Sigmoid colon (tissue), 7 donors: ENCODE results near the gene AKAP8L. TPM values are rescaled to one million over a fixed set of nuclear protein-coding genes. Genes with fewer than 3 reads are reported as not detected.
A peak's percentile ranks its signal among the peaks of the same experiment; 100 is the strongest.

Experiments used
- DNase-seq: peaks from one replicate; pipeline ENCODE4 v3.0.0-alpha.2; 2019
- H3K27ac ChIP-seq, 4 donors: fragments of 200-600 bp; sonication (generic); one replicate each; pipeline ENCODE4 v1.5.1; 2016 to 2019; ENCODE audit warnings: mild to moderate bottlenecking in 1 of 4
- H3K27me3 ChIP-seq, 3 donors: fragments of 200-600 bp; sonication (generic); one replicate each; pipeline ENCODE4 v1.5.1; 2019; ENCODE audit warnings: mild to moderate bottlenecking in 1 of 3
- H3K36me3 ChIP-seq, 4 donors: fragments of 200-600 bp; sonication (generic); one replicate each; pipeline ENCODE4 v1.5.1; 2016 to 2019
- H3K4me1 ChIP-seq, 4 donors: fragments of 200-600 bp; sonication (generic); one replicate each; pipeline ENCODE4 v1.5.1; 2017 to 2019
- H3K4me3 ChIP-seq, 4 donors: fragments of 200-600 bp; sonication (generic); one replicate each; pipeline ENCODE4 v1.5.1; 2017 to 2019; ENCODE audit warnings: mild to moderate bottlenecking in 2 of 4, moderate library complexity in 1 of 4
- H3K9me3 ChIP-seq, 4 donors: fragments of 200-600 bp in 3 of 4; sonication (generic) in 3 of 4; one replicate each; pipeline versions ENCODE4 v1.5.1 to v1.6.1; 2013 to 2019
- CTCF ChIP-seq, 4 experiments: fragments of 450-650 bp in 3 of 4; fragments of 200-600 bp in 1 of 4; IDR thresholded peaks; one replicate each; pipeline ENCODE4 v1.5.1; 2016 to 2019; ENCODE audit warnings: antibody characterized with exemption in 4 of 4, mild to moderate bottlenecking in 3 of 4, moderate library complexity in 2 of 4
- EP300 ChIP-seq, 4 donors: sonication (generic); formaldehyde crosslinking; IDR thresholded peaks; one replicate each; pipeline ENCODE4 v1.6.1; 2017; ENCODE audit warnings: antibody characterized with exemption in 4 of 4
- POLR2A ChIP-seq, 2 donors: fragments of 450-650 bp; IDR thresholded peaks; one replicate each; pipeline ENCODE4 v1.6.1; 2016; ENCODE audit warnings: antibody characterized with exemption in 2 of 2, mild to moderate bottlenecking in 2 of 2, moderate library complexity in 2 of 2
- POLR2AphosphoS5 ChIP-seq, 4 donors: sonication (generic); formaldehyde crosslinking; IDR thresholded peaks; one replicate each; pipeline ENCODE4 v1.6.1; 2017; ENCODE audit warnings: antibody characterized with exemption in 4 of 4
- WGBS, 2 donors: extraction: QIAGEN DNeasy Blood & Tissue Kit; methylation state at CpG; one replicate each; pipeline ENCODE4 v1.1.7; 2013; 5-methylcytosine and 5-hydroxymethylcytosine counted together
- intact Hi-C: fragments of 100-400 bp; cut with DNase I; formaldehyde crosslinking; loops from one replicate; pipeline ENCODE4 v1.15.1; 2023
- polyA plus RNA-seq, 3 donors: library from polyadenylated mRNA; stranded (reverse); fragments of 200-250 nt; gene quantifications; one replicate each; pipeline ENCODE4 v1.2.3, GENCODE V29; 2013
- total RNA-seq, 4 donors: library from RNA; depleted of rRNA; stranded (reverse); fragments of >200 nt; gene quantifications; one replicate each; pipeline ENCODE4 v1.1.0, GENCODE V29; 2016
- donor health status: healthy with polysubstance abuse.
- donor health status: Bipolar disorder and iron deficiency.
- donor health status: healthy.

Gene AKAP8L
- total and polyA plus RNA-seq, 7 donors, result 15.0 to 145 (median 90.5) TPM

GRCh38 chr19:15436012-15436825, 17.4 kb upstream of the AKAP8L start:
- H3K36me3 ChIP-seq, result peaks cover 0 to 8% (median 0%) of the 10 kb centered on the region in 4 donors
- TF ChIP-seq CTCF (IDR thresholded peaks at IDR 0.05), result no peak
- TF ChIP-seq POLR2A (IDR thresholded peaks at IDR 0.05), result no peak
- TF ChIP-seq POLR2AphosphoS5 (IDR thresholded peaks at IDR 0.05), result no peak
- no peak for TF ChIP-seq EP300 (IDR thresholded peaks at IDR 0.05)
- H3K27me3 ChIP-seq, result no peaks in the 10 kb centered on the region
- H3K4me1 ChIP-seq, result peaks cover 0 to 32% (median 28%) of the 10 kb centered on the region in 4 donors
- intact Hi-C loops, result no loop called here
- H3K27ac ChIP-seq, result peak overlapping the region in 2 of 4 donors; percentile 51 to 53
- DNase-seq, result no peak
- no peak overlapping the region for H3K4me3 ChIP-seq
- 86 to 89% methylated on average over 10 of the region's 10 CpGs for WGBS, 2 donors
- no peaks in the 10 kb centered on the region for H3K9me3 ChIP-seq

- H3K36me3 ChIP-seq, result peaks cover 0 to 17% (median 0%) of the 10 kb centered on the region in 4 donors
- intact Hi-C loops, result loop anchor here (2.0 to 5.0 kb wide), 3 partner anchors 15 to 166 kb away; partner anchors contain the start of genes AKAP8 and WIZ
- H3K27ac ChIP-seq, result peak overlapping the region; percentile 84 to 95 (median 88)
- no peak for DNase-seq
- WGBS, 2 donors, result 59 to 67% methylated on average over 8 of the region's 8 CpGs
- TF ChIP-seq EP300 (IDR thresholded peaks at IDR 0.05) (no peak), POLR2A (IDR thresholded peaks at IDR 0.05) (no peak), POLR2AphosphoS5 (IDR thresholded peaks at IDR 0.05) (no peak), CTCF (IDR thresholded peaks at IDR 0.05) (no peak)
- peaks cover 0 to 58% (median 47%) of the 10 kb centered on the region in 4 donors for H3K4me1 ChIP-seq
- H3K4me3 ChIP-seq, result peak overlapping the region; percentile 58 to 99 (median 92)
- H3K27me3 ChIP-seq, result no peaks in the 10 kb centered on the region
- no peaks in the 10 kb centered on the region for H3K9me3 ChIP-seq
Observed at GRCh38 chr19:15433519-15434069, 14.8 kb upstream of the AKAP8L start.

GRCh38 chr19:15432629-15433518, 14.1 kb upstream of the AKAP8L start:
- peaks cover 0 to 52% (median 42%) of the 10 kb centered on the region in 4 donors for H3K4me1 ChIP-seq
- WGBS, 2 donors, result 0 to 1% methylated on average over 75 of the region's 75 CpGs

GRCh38 chr19:15432018-15432494, 13.3 kb upstream of the AKAP8L start:
- Histone ChIP-seq H3K27me3 (no peaks in the 10 kb centered on the region), H3K4me3 (peak overlapping the region; percentile 79 to 99 (median 92)), H3K4me1 (peaks cover 0 to 46% (median 35%) of the 10 kb centered on the region in 4 donors), H3K27ac (peak overlapping the region; percentile 42 to 76 (median 74)), H3K9me3 (no peaks in the 10 kb centered on the region), H3K36me3 (peaks cover 6 to 33% (median 10%) of the 10 kb centered on the region in 4 donors)
- TF ChIP-seq CTCF (IDR thresholded peaks at IDR 0.05), result no peak
- intact Hi-C loops, result loop anchor here (1.0 to 5.0 kb wide), 4 partner anchors 13 to 165 kb away; partner anchors contain the start of genes AKAP8 and WIZ
- DNase-seq, result peak; percentile 67
- WGBS, 2 donors, result 0 to 1% methylated on average over 44 of the region's 44 CpGs

More at GRCh38 chr19:15432629-15433518, 14.1 kb upstream of the AKAP8L start:
- Histone ChIP-seq H3K27me3 (no peaks in the 10 kb centered on the region), H3K36me3 (peaks cover 1 to 24% (median 3%) of the 10 kb centered on the region in 4 donors), H3K9me3 (no peaks in the 10 kb centered on the region), H3K4me3 (peak overlapping the region; percentile 58 to 99 (median 92)), H3K27ac (peak overlapping the region; percentile 84 to 95 (median 88))
- intact Hi-C loops, result loop anchor here (1.0 to 5.0 kb wide), 4 partner anchors 14 to 166 kb away; partner anchors contain the start of genes AKAP8 and WIZ
- no peak for TF ChIP-seq POLR2A (IDR thresholded peaks at IDR 0.05)
- TF ChIP-seq POLR2AphosphoS5 (IDR thresholded peaks at IDR 0.05), result peak in 3 of 4 donors; percentile 59 to 66 (median 61)
- DNase-seq, result peak; percentile 93
